GM12865 (cell line): ENCODE data around the gene PTF1A.

Experiments used
- DNase-seq: peaks from one replicate; pipeline ENCODE4 v3.0.0; 2010; ENCODE audit warnings: low read depth
- H3K4me3 ChIP-seq: 2 replicates; pipeline ENCODE4 v1.5.1; 2011; ENCODE audit warnings: mild to moderate bottlenecking, low read depth, low read length, control low read depth
- CTCF ChIP-seq: IDR thresholded peaks from 2 replicates; pipeline ENCODE4 v1.5.1; 2011; ENCODE audit warnings: low read length, control low read depth, low read depth, inconsistent platforms; ENCODE audit not compliant: insufficient read depth; ENCODE audit errors: missing control alignments

Gene PTF1A

GRCh38 chr10:23171232-23171876, 20.8 kb upstream of the PTF1A start:
- DNase-seq: no peak
- TF ChIP-seq CTCF: no peak
- H3K4me3 ChIP-seq: no peak overlapping the region

GRCh38 chr10:23172429-23173213, 19.5 kb upstream of the PTF1A start:
- DNase-seq: no peak
- TF ChIP-seq CTCF: no peak
- H3K4me3 ChIP-seq: no peak overlapping the region

GRCh38 chr10:23173214-23174073, 18.7 kb upstream of the PTF1A start:
- DNase-seq: no peak
- no peak overlapping the region for H3K4me3 ChIP-seq

GRCh38 chr10:23174074-23174976, 17.8 kb upstream of the PTF1A start:
- TF ChIP-seq CTCF: no peak
- H3K4me3 ChIP-seq: no peak overlapping the region
- no peak for DNase-seq

More at GRCh38 chr10:23173214-23174073, 18.7 kb upstream of the PTF1A start:
- TF ChIP-seq CTCF: no peak

- TF ChIP-seq CTCF: no peak
- no peak overlapping the region for H3K4me3 ChIP-seq
- DNase-seq: no peak
Measured at GRCh38 chr10:23174977-23175512, 17.1 kb upstream of the PTF1A start.

GRCh38 chr10:23186178-23186577, 5.9 kb upstream of the PTF1A start:
- DNase-seq: no peak
- H3K4me3 ChIP-seq: no peak overlapping the region
- TF ChIP-seq CTCF: no peak
